SK-N-MC (cell line): ENCODE measurements around the gene IGF2R.
"Not testable (repeated sequence)": the region's sequence is repeated elsewhere in the genome, so short reads cannot be mapped to it uniquely, and the experiment has no call there.

Source experiments
- DNase-seq: peaks from one replicate; pipeline ENCODE4 v3.0.0-alpha.2; 2011; ENCODE audit warnings: low read depth, low spot score
- H3K27ac ChIP-seq: fragments of 200-600 bp; sonication (generic); 2 replicates; pipeline ENCODE4 v1.5.1; 2016; ENCODE audit warnings: mixed run types
- H3K36me3 ChIP-seq: fragments of 200-600 bp; sonication (generic); 2 replicates; pipeline ENCODE4 v1.6.1; 2017; ENCODE audit warnings: antibody characterized with exemption, low read length, mixed read lengths; ENCODE audit not compliant: insufficient read depth
- H3K4me3 ChIP-seq: fragments of 200-600 bp; sonication (generic); 2 replicates; pipeline ENCODE4 v1.5.1; 2016
- H3K9ac ChIP-seq: fragments of 200-600 bp; sonication (generic); 2 replicates; pipeline ENCODE4 v1.8.0; 2017; ENCODE audit warnings: mixed run types, mixed read lengths; ENCODE audit not compliant: insufficient read length
- H3K9me3 ChIP-seq: fragments of 200-600 bp; sonication (generic); 2 replicates; pipeline ENCODE4 v1.6.1; 2017; ENCODE audit warnings: low read depth, mild to moderate bottlenecking, antibody characterized with exemption, low read length, moderate library complexity, mixed read lengths
- EZH2 ChIP-seq: fragments of 200-600 bp; sonication (generic); IDR thresholded peaks from one replicate; pipeline ENCODE4 v1.6.1; 2017; ENCODE audit warnings: antibody characterized with exemption
- FOXP2 ChIP-seq: optimal IDR thresholded peaks from 2 replicates; pipeline ENCODE3; 2011; ENCODE audit warnings: mild to moderate bottlenecking, moderate library complexity; ENCODE audit not compliant: insufficient read depth; ENCODE audit errors: extremely low read length, control extremely low read depth
- POLR2AphosphoS5 ChIP-seq: IDR thresholded peaks from 2 replicates; pipeline ENCODE4 v1.6.1; 2012; ENCODE audit warnings: mild to moderate bottlenecking, low read depth, low read length, borderline replicate concordance

Gene IGF2R

DNA sequence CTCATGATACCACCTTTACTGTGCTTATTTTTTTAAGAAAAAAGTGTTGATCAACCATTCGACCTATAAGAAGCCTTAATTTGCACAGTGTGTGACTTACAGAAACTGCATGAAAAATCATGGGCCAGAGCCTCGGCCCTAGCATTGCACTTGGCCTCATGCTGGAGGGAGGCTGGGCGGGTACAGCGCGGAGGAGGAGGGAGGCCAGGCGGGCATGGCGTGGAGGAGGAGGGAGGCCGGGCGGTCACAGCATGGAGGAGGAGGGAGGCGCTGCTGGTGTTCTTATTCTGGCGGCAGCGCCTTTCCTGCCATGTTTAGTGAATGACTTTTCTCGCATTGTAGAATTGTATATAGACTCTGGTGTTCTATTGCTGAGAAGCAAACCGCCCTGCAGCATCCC, 137.1 kb downstream of the IGF2R start:
- TF ChIP-seq POLR2AphosphoS5 (no peak), EZH2 (no peak), FOXP2 (no peak)
- H3K36me3 ChIP-seq = peaks cover 13% of the 10 kb centered on the region
- no peaks in the 10 kb centered on the region for H3K9me3 ChIP-seq
- DNase-seq = no peak
- H3K4me3 ChIP-seq = no peak overlapping the region
- no peak overlapping the region for H3K27ac ChIP-seq
- H3K9ac ChIP-seq = no peak overlapping the region

DNA sequence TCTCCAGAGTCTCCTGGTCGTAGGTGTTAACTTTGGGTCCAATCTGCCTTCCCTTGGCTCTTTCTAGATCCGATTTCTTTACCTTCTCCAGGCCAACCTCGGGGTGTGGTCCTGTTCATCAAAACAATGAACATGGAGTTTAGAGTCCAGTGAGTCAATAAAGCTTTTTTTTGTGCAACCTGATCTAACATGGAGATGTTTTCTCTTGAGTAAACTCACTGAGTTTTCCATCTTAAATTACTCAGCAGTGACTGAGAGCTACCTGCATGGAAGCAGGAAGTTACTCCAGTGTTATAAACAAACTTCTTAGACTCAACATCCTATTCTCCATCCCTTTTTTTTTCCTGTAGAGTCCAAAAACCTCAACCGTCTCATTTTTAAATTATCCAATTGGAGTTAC, 137.8 kb downstream of the IGF2R start:
- no peak overlapping the region for H3K9ac ChIP-seq
- H3K36me3 ChIP-seq = peaks cover 13% of the 10 kb centered on the region
- no peak for TF ChIP-seq POLR2AphosphoS5
- no peak for TF ChIP-seq EZH2
- no peak for TF ChIP-seq FOXP2

DNA sequence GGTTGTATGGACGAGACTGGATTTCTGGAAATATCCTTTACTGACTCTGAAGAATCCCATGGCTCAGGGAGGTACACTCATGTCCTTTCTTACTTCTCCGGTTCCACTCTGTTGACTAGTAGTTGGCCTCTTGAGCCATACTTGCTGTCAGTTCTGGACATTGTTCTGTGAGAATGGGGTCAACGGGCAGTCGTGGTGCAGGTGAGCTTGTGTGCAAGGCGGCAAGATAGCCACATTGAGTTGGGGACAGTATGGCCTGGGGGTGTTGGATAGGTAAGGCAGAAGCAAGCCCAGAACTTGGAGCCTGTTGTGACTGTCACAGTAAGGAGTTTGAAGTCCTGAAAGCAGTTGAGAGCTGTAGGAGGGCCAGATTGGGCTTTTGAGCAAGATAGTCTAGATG, 139.2 kb downstream of the IGF2R start:
- no peak overlapping the region for H3K4me3 ChIP-seq
- H3K36me3 ChIP-seq = peaks cover 13% of the 10 kb centered on the region
- TF ChIP-seq FOXP2 (no peak), POLR2AphosphoS5 (no peak), EZH2 (no peak)
- no peak for DNase-seq
- H3K27ac ChIP-seq = no peak overlapping the region
- H3K9ac ChIP-seq = no peak overlapping the region
- H3K9me3 ChIP-seq = no peaks in the 10 kb centered on the region

More for the DNA sequence above, 137.8 kb downstream of the IGF2R start:
- Histone ChIP-seq H3K4me3 (no peak overlapping the region), H3K9me3 (no peaks in the 10 kb centered on the region), H3K27ac (no peak overlapping the region)
- DNase-seq = no peak

DNA sequence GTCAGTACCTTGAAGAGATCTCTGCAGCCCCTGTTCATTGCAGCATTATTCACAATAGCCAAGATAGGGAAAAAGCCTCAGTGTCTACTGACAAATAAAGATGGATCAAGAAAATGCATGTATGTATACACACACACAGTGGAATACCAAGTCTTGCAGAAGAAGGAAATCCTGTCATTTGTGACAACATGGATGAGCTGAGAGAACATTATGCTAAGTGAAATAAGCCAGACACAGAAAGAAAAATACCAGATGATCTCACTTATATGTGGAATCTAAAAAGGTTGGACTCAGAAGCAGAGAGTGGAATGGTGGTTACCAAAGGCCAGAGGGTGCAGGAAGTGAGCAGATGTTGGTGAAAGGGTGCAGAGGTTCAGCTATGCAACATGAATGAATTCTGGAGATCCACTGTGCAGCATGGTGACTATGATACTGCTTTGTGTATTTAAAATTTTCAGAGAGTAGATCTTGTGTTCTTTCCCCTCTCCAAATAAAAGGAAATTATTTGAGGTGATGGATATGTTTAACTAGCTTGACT, 141.8 kb downstream of the IGF2R start:
- no peak overlapping the region for H3K27ac ChIP-seq
- H3K4me3 ChIP-seq = no peak overlapping the region
- TF ChIP-seq EZH2 (no peak), FOXP2 (no peak), POLR2AphosphoS5 (no peak)
- H3K36me3 ChIP-seq = no peaks in the 10 kb centered on the region
- no peak for DNase-seq
- H3K9me3 ChIP-seq = no peaks in the 10 kb centered on the region
- no peak overlapping the region for H3K9ac ChIP-seq

DNA sequence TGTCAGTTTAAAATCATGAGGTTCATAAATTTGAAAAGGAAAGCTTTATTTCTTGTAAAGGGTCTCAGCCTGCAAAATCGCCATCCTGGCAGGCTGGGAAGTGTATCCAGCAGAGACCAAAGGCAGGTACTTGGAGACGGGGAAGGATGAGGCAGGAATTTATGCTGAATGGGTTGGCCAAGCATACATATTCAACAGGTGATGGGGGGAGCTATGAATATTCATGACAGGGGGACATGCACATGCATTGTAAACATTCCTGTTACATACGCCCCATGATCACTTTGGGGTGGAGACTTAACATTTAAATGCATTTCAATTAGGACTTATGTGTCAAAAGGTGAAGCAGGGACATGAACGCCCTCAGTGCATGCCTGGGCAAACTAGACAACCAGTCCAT, 142.9 kb downstream of the IGF2R start:
- no peak overlapping the region for H3K4me3 ChIP-seq
- no peak overlapping the region for H3K9ac ChIP-seq
- H3K27ac ChIP-seq = no peak overlapping the region
- no peak for TF ChIP-seq POLR2AphosphoS5
- H3K9me3 ChIP-seq = no peaks in the 10 kb centered on the region
- no peak for DNase-seq
- H3K36me3 ChIP-seq = no peaks in the 10 kb centered on the region

DNA sequence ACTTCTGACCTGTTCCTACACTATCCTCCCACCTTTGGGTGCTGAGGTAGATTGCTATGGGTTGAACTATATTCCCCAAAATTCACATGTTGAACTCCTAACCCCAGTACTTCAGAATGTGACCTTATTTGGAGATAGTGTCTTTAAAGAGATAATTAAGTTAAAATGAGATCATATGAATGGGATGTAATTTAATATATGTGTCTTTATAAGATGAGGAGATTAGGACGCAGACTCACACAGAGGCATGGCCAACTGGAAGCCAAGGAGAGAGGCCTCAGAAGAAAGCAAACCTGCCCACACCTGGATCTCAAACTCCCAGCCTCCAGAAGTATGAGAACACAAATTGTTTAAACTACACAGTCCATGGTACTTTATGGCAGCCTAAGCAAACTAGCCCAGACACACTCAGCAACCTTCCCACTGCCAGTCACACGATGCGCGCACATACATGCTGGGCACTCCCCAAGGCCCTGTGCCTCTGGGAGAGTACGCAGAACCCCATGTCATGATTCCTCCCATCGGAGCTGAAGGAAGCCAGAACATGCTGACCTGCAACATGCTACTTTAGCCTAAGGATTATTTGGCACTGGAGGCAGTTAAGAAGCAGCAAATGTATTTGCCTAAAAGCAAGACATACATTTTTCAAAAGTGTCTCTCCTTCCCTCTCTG, 143.9 kb downstream of the IGF2R start:
- no peak overlapping the region for H3K4me3 ChIP-seq
- no peaks in the 10 kb centered on the region for H3K36me3 ChIP-seq
- no peaks in the 10 kb centered on the region for H3K9me3 ChIP-seq
- H3K9ac ChIP-seq = no peak overlapping the region
- TF ChIP-seq FOXP2 (no peak), EZH2 (no peak), POLR2AphosphoS5 (no peak)
- no peak for DNase-seq
- no peak overlapping the region for H3K27ac ChIP-seq

DNA sequence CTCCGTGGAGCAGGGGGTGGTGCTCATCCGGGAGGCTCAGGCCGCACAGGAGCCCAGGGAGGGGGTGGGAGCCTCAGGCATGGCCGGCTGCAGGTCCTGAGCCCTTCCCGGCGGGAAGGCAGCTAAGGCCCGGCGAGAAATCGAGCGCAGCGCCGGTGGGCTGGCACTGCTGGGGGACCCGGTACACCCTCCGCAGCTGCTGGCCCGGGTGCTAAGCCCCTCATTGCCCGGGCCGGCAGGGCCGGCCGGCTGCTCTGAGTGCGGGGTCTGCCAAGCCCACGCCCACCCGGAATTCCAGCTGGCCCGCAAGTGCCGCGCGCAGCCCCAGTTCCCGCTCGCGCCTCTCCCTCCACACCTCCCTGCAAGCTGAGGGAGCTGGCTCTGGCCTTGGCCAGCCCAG, 145.7 kb downstream of the IGF2R start:
- not testable (repeated sequence) for H3K27ac ChIP-seq, H3K9me3 ChIP-seq, DNase-seq, H3K36me3 ChIP-seq, H3K9ac ChIP-seq, H3K4me3 ChIP-seq

DNA sequence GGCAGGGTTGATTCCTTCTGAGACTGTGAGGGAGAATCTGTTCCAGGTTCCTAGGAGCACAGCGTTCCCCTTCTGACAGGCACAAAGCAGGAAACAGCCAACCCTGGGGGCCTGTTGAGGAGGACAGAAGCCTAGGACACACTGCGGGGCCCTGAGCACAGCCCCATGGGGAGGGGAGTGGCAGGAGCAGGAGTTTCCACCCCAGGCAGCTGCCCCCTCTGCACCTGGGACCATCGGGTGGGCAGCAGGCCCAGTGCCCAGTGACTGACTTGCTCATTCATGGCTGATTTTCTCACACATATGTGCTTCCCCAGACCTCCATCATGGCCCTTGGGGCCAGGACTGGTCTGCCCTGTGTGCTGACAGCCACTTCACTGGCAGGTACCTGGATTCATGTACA, 146.5 kb downstream of the IGF2R start:
- no peak overlapping the region for H3K4me3 ChIP-seq
- no peak overlapping the region for H3K9ac ChIP-seq
- H3K27ac ChIP-seq = no peak overlapping the region
- no peaks in the 10 kb centered on the region for H3K9me3 ChIP-seq
- no peaks in the 10 kb centered on the region for H3K36me3 ChIP-seq
- no peak for DNase-seq
- no peak for TF ChIP-seq EZH2
- TF ChIP-seq FOXP2 = no peak
- no peak for TF ChIP-seq POLR2AphosphoS5

DNA sequence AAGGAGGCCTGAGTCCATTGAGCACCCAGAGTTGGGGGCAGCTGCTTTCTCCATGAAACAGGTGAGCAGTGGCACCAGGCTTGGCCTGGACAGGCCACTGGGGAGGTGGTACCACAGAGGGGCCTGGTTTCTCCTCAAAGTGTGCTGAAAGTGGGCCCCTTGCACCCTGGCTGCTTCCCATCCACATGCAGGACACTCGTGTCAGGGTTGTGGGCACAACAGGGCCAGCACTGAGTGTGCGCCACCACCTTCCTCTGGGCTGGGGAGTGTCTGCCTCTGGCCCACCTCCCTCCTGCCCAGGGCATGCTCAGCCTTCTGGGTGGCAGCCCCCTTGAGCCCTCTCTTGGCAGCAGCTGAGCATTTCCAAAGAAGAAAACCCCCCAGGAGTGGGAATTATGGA, 147.5 kb downstream of the IGF2R start:
- DNase-seq = no peak
- H3K9ac ChIP-seq = no peak overlapping the region
- no peak overlapping the region for H3K4me3 ChIP-seq
- H3K36me3 ChIP-seq = no peaks in the 10 kb centered on the region
- no peak overlapping the region for H3K27ac ChIP-seq
- no peaks in the 10 kb centered on the region for H3K9me3 ChIP-seq
- TF ChIP-seq POLR2AphosphoS5 (no peak), FOXP2 (no peak), EZH2 (no peak)

DNA sequence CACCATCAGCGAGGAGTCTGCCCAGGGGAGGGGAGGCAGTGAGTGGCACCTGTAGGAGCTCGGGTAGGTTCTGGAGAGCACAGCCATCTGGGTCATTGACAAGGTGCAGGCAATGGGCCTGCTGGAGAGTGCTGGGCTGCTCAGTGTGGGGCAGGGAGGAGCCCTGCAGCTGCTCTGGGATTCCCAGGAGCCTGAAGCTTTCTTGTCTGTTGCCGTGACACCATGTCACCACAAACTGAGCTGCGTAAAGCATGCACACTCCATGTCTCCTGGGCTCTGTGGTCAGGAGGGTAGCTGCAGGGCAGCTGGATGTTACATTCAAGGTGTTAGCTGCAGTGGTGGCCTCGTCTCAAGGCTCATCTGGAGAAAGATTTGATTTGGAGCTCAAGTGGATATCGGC, 148.3 kb downstream of the IGF2R start:
- no peak overlapping the region for H3K27ac ChIP-seq
- no peak overlapping the region for H3K4me3 ChIP-seq
- H3K9ac ChIP-seq = no peak overlapping the region
- no peak for DNase-seq
- H3K9me3 ChIP-seq = no peaks in the 10 kb centered on the region
- no peaks in the 10 kb centered on the region for H3K36me3 ChIP-seq
- TF ChIP-seq FOXP2 (no peak), EZH2 (no peak), POLR2AphosphoS5 (no peak)
